PC-3 (cell line): ENCODE data around the gene RAI14.

ENCODE experiments used
- CTCF ChIP-seq: fragments of 300-600 bp; sonication (generic); conservative IDR thresholded peaks from 2 replicates; pipeline ENCODE4 v1.5.1; 2017; ENCODE audit warnings: antibody characterized with exemption, low read depth, mild to moderate bottlenecking, low read length
- EZH2 ChIP-seq: fragments of 300-600 bp; sonication (generic); IDR thresholded peaks from one replicate; pipeline ENCODE4 v1.6.1; 2017; ENCODE audit warnings: antibody characterized with exemption, mild to moderate bottlenecking, low read length; ENCODE audit not compliant: unreplicated experiment

- TF ChIP-seq CTCF: no peak
- no peak for TF ChIP-seq EZH2
Measured at GRCh38 chr5:34699155-34700077, 43.3 kb downstream of the RAI14 start.
